Fibroblast of skin of right biceps (primary cell): ENCODE results near the gene C6orf136.

Experiments used
- DNase-seq: peaks from one replicate; pipeline ENCODE4 v3.0.0-alpha.2; 2013

The C6orf136 gene

DNA sequence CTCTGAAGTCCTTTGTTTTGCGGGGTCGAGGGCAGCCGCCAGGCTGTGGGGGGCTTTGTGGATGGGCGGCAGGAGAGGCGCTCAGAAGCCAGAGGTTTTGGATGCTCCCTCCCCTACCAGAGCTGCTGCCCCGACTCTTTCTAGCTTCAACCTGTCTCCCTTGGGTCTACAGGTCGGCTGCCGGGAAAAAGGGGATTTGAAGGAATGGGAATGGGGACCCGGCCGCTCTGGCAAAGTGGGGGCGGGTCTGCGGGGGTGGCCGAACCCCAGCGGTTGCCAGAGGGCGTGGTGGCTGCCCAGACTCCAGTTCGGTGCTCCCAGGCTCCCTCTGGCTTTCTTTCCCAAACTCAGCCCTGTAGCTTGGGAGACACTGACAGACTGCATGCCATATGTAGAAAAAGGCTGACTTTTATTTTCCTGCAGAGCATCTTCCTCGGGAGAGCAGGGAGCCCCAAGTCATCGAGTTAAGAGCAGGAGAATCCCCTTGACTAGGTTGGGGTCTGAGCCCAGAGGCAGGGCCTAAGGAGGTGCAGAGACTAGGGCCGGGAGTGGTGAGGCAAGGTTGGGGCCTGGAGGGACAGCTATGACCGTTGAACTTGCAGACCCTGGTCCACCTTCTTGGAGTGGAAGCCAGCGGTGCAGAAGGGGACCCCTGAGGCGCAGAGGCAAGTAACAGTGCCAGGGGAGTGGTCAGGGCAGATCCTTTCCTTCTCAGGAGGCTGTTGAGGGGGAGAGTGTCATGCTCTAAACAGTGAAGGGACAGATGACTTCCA is 40.9 kb downstream of the C6orf136 start:
- DNase-seq = peak; percentile 52

DNA sequence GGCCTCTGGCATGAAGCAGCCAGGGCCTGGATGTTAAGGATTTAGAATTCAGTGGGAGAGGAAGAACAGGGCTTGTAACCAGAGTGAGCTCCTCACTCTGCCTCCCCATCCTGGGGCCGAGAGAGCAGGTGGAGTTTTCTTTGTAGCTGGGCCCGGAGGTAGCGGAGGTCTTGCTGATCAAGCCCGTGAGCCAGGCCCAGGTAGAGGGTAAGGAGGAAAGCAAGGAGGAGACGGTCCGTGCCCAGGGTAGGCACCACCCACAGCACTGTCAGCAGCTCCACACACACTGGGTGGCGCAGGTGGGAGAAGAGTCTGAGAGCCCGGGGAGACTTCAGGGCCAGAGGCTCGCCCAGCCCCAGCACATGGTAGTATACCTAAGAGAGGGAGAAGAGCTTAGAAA is 41.6 kb downstream of the C6orf136 start:
- no peak for DNase-seq

DNA sequence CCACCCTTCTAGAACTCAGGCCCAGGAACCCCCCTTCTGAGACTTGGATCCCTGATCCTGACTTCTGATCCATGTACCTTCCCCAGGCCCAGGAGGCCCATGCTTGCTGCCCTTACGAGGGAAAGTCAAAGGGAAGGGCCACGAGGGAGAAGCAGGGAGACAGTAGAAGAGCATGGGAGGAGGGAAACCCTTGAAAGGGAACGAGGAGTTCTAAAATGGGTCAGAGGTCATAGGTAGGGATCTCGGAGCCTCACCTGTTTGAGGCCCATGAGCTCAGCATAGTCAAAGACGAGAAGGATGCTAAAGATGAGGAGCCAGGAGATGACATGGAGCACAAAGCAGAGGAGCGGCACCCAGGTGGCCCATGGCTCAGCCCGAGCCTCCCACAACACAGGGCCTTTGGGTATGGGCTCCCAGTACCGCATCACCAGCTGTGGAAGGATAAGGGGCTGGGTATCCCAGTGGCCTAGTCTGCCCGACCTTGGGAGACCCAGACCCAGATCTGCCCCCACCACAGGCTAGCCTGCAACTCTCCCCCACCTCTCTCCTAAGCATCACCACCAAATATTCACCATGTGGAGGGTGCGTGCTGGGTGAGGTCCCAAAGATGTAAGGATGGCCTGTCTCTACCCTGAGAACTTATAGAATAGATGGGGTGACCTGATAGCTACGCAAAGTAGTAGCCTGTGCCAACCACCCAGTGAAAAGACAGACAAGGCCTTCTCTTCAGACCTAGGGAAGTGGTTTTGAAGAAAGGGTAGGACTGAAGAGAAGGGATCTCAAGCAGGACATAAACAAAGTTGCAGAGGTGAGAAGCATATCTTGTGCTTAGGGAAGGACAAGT is 42.3 kb downstream of the C6orf136 start:
- DNase-seq = no peak

DNA sequence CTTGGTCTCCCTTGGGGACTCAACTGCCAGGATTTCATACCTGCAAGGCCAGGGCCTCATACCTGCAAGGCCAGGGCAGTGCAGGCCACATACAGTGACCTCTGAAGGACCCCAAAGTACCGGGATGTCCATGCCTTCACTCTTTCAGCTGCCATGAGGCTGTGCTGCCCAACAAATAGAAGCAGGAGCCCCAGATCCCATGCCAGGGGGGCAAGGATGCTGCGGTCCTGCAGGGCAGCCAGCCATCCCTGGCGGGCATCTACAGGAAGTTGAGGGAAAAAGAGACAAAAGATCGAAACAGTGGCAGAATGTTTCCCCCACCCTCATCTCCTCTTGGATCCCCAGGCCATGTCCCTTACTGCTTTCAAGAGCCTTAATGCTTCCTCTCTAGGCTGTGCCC is 43.1 kb downstream of the C6orf136 start:
- DNase-seq = no peak

DNA sequence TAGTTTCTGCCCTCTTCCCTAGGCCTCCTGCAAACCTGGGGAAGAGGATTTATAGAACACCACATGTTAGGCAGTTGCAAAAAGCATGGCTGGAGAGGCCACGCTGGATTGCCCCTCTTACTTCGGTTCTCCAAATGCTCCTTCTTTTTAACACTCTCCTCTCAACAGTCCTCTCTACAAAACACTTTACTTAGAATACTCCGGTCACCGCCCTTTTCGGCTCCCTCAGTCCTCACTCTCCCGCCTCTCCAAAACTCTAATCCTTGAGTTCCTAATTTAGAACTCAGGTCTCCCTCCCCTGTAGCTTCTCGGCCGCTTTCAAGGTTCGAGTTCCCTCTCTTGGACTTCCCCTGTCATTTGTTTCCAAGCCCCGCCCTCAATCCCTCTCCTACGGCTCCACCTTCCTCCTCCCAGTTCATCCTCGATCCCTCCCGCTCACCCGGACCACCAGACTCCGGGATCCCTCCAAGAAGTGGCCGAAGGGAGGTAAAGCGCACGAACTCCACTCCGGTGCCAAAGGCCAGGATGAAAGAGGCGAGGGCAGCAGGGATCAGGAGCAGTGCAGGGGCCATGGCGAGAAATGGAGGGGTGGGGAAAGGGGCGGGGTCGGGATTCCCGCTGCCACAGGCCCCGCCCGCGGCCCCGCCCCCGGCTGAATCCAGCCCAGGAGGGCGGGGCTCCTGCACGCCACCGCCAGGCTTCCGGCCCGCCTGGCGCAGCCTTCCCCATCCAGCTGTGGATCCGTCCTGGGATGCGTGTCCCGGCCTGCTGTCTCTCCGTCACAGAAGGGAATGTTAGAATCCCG is 43.7 kb downstream of the C6orf136 start, which contains the start of gene NRM:
Gene NRM, minus strand, starts transcription at position 582 of the 805 bp plus-strand sequence. Its CDS starts 10 bp downstream, at position 572.
- DNase-seq = peak; percentile 84

DNA sequence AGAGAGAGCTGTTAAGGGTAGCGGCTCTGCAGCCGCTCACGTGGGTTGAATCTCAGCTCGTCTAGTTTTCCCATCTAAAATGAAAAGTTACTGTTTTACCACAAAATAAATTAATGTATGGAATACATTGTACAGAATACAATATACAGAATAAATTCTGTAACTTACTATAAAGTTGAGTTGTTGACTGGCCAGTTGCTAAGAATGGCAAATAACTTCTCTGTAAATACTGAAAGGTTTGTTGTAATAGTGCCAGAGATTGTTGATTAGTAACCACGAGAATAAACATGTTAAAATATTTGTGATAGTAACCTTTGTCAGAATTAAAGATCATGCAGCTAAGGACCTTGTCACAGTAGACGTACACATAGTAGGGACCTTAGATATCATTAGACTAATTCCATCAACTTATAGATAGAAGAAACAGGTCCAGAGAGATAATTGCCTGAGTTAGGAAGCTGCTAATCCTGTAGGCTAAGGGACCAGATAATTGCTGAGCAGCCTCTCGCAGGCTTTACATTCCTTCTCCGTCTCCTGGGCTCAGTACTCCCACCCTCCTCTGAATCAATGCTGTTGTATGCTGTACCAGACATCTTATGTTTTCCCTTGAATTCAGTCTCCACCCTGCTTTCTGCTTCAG is 44.4 kb downstream of the C6orf136 start:
- DNase-seq = no peak

DNA sequence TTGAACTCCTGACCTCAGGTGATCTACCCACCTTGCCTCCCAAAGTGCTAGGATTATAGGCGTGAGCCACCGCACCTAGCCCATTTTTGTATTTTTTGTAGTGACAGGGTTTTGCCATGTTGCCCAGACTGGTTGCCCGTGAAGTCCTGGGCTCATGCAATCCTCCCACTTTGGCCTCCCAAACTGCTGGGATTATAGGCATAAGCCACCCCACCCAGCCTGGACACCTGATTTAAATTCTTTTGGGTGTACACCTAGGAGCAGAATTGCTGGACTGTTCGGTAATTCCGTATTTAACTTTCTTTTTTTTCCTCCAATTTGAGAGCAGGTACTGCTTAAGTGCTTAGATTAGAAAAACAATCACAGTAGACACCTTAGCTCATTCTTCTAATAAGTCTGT is 49.5 kb downstream of the C6orf136 start:
- no peak for DNase-seq

DNA sequence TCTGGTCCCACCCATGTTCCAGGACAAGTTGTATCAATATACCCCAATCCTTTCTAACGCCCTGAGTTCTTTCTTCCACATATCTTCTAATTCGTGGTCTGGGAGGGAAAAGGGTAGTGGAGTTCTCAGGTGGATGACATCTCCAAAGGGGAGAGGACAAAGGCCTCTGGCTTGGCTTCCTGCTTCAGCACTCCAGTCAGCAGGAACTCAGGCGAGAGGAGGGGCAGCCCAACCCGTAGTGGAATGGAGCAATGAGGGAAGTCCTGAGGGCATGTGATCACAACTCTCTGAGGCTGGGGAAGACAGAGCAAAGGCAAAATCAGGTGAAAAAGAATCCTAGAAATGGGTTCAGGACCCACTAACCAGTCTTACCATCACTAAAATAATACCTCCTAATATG is 53.4 kb downstream of the C6orf136 start:
- no peak for DNase-seq
